ENCODE measurements around the gene KCNN1. TPM values are rescaled to one million over a fixed set of nuclear protein-coding genes. Genes with fewer than 3 reads are reported as not detected.

Gene KCNN1
- total and polyA plus RNA-seq, 2 of the 13 experiments (the other 11 are each of a cell fraction or from before 2014, with no cell fraction given) = 0.04 TPM; not detected in 1

GRCh38 chr19:17932485-17933338 is 34.2 kb upstream of the KCNN1 start, which contains the start of gene CCDC124 (continued):
- TF ChIP-seq, protein P1, sequence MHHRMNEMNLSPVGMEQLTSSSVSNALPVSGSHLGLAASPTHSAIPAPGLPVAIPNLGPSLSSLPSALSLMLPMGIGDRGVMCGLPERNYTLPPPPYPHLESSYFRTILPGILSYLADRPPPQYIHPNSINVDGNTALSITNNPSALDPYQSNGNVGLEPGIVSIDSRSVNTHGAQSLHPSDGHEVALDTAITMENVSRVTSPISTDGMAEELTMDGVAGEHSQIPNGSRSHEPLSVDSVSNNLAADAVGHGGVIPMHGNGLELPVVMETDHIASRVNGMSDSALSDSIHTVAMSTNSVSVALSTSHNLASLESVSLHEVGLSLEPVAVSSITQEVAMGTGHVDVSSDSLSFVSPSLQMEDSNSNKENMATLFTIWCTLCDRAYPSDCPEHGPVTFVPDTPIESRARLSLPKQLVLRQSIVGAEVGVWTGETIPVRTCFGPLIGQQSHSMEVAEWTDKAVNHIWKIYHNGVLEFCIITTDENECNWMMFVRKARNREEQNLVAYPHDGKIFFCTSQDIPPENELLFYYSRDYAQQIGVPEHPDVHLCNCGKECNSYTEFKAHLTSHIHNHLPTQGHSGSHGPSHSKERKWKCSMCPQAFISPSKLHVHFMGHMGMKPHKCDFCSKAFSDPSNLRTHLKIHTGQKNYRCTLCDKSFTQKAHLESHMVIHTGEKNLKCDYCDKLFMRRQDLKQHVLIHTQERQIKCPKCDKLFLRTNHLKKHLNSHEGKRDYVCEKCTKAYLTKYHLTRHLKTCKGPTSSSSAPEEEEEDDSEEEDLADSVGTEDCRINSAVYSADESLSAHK (CRISPR knock-in tag; IDR thresholded peaks at IDR 0.05; ENCODE audit: borderline replicate concordance) = no peak
- TF ChIP-seq ZFP91 (CRISPR knock-in tag; IDR thresholded peaks at IDR 0.05; ENCODE audit: borderline replicate concordance) = peak; percentile 80; the same call in 1 of the 2 replicates
- no peak for TF ChIP-seq KDM6A (CRISPR knock-in tag; IDR thresholded peaks at IDR 0.05; ENCODE audit: low read depth)
- no peak for TF ChIP-seq ZNF296 (CRISPR knock-in tag; conservative IDR thresholded peaks at IDR 0.05)
- TF ChIP-seq, protein P2, sequence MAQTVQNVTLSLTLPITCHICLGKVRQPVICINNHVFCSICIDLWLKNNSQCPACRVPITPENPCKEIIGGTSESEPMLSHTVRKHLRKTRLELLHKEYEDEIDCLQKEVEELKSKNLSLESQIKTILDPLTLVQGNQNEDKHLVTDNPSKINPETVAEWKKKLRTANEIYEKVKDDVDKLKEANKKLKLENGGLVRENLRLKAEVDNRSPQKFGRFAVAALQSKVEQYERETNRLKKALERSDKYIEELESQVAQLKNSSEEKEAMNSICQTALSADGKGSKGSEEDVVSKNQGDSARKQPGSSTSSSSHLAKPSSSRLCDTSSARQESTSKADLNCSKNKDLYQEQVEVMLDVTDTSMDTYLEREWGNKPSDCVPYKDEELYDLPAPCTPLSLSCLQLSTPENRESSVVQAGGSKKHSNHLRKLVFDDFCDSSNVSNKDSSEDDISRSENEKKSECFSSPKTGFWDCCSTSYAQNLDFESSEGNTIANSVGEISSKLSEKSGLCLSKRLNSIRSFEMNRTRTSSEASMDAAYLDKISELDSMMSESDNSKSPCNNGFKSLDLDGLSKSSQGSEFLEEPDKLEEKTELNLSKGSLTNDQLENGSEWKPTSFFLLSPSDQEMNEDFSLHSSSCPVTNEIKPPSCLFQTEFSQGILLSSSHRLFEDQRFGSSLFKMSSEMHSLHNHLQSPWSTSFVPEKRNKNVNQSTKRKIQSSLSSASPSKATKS (CRISPR knock-in tag; IDR thresholded peaks at IDR 0.05) = no peak
- peak; percentile 93 for TF ChIP-seq KDM5A (IDR thresholded peaks at IDR 0.05; ENCODE audit: borderline replicate concordance, low read length)
- peak; percentile 73; the same call in 1 of the 2 replicates for TF ChIP-seq ZKSCAN8 (CRISPR knock-in tag; IDR thresholded peaks at IDR 0.05; ENCODE audit: borderline replicate concordance)
- no peak for TF ChIP-seq CBX1 (IDR thresholded peaks at IDR 0.05; ENCODE audit: low read depth)
- TF ChIP-seq TAF1 (CRISPR knock-in tag; IDR thresholded peaks at IDR 0.05) = peak; percentile 78; the same call in 1 of the 2 replicates
- TF ChIP-seq ZSCAN21 (CRISPR knock-in tag; IDR thresholded peaks at IDR 0.05; ENCODE audit: borderline replicate concordance) = no peak
- TF ChIP-seq GFI1 (CRISPR knock-in tag; IDR thresholded peaks at IDR 0.05; ENCODE audit: borderline replicate concordance) = no peak
- TF ChIP-seq RORA (CRISPR knock-in tag; IDR thresholded peaks at IDR 0.05) = no peak
- no peak for TF ChIP-seq ZNF678 (CRISPR knock-in tag; IDR thresholded peaks at IDR 0.05)
- no peak for TF ChIP-seq ZNF30 (CRISPR knock-in tag; IDR thresholded peaks at IDR 0.05)
- no peak for TF ChIP-seq HOXD1 (CRISPR knock-in tag; IDR thresholded peaks at IDR 0.05)
- TF ChIP-seq, protein P3, sequence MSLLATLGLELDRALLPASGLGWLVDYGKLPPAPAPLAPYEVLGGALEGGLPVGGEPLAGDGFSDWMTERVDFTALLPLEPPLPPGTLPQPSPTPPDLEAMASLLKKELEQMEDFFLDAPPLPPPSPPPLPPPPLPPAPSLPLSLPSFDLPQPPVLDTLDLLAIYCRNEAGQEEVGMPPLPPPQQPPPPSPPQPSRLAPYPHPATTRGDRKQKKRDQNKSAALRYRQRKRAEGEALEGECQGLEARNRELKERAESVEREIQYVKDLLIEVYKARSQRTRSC (CRISPR knock-in tag; IDR thresholded peaks at IDR 0.05; ENCODE audit: low read depth) = no peak
- TF ChIP-seq ZBTB38 (CRISPR knock-in tag; IDR thresholded peaks at IDR 0.05) = no peak; the same call in 1 of the 2 replicates
- no peak for TF ChIP-seq EZH2 (conservative IDR thresholded peaks at IDR 0.05; ENCODE audit: low read depth, low read length)
- TF ChIP-seq FOXK2 (IDR thresholded peaks at IDR 0.05) = no peak
- no peak for TF ChIP-seq ZNF280B (CRISPR knock-in tag; IDR thresholded peaks at IDR 0.05; ENCODE audit: borderline replicate concordance)
- no peak for TF ChIP-seq HMGA1 (CRISPR knock-in tag; conservative IDR thresholded peaks at IDR 0.05)
